ENCODE measurements around the gene C1orf74.
"Not testable (repeated sequence)": the region's sequence is repeated elsewhere in the genome, so short reads cannot be mapped to it uniquely, and the experiment has no call there.

Gene C1orf74

GRCh38 chr1:209805875-209806760 lies 21.8 kb upstream of the C1orf74 start, which contains the start of gene IRF6:
IRF6 (minus strand) TSS chr1:209806142; CDS start chr1:209801413, 4,729 bp downstream.
- in situ Hi-C loops (cut with MboI; ENCODE audit: low sequenced_read_pairs), result no loop called here

GRCh38 chr1:209805341-209805781 lies 21.0 kb upstream of the C1orf74 start:
- in situ Hi-C loops (cut with MboI; ENCODE audit: low sequenced_read_pairs), result no loop called here

GRCh38 chr1:209803568-209803967 lies 19.2 kb upstream of the C1orf74 start:
- in situ Hi-C loops (cut with MboI; ENCODE audit: low sequenced_read_pairs), result no loop called here

GRCh38 chr1:209802780-209803152 lies 18.4 kb upstream of the C1orf74 start:
- in situ Hi-C loops (cut with MboI; ENCODE audit: low sequenced_read_pairs), result no loop called here

- in situ Hi-C loops (cut with MboI; ENCODE audit: low sequenced_read_pairs), result no loop called here
These were observed 17.9 kb upstream of the C1orf74 start for GRCh38 chr1:209802117-209802779.

- in situ Hi-C loops (cut with MboI; ENCODE audit: low sequenced_read_pairs), result no loop called here
These were observed 16.9 kb upstream of the C1orf74 start for GRCh38 chr1:209800984-209801834.

- in situ Hi-C loops (cut with MboI; ENCODE audit: low sequenced_read_pairs), result no loop called here
These were observed 13.8 kb upstream of the C1orf74 start for GRCh38 chr1:209797978-209798639.

GRCh38 chr1:209793711-209794110 lies 9.4 kb upstream of the C1orf74 start:
- in situ Hi-C loops (cut with MboI; ENCODE audit: low sequenced_read_pairs), result not testable (repeated sequence)

- in situ Hi-C loops (cut with MboI; ENCODE audit: low sequenced_read_pairs), result no loop called here
These were observed 7.6 kb upstream of the C1orf74 start for GRCh38 chr1:209791920-209792319.

- in situ Hi-C loops (cut with MboI; ENCODE audit: low sequenced_read_pairs), result no loop called here
These were observed 6.2 kb upstream of the C1orf74 start for GRCh38 chr1:209790286-209791193.

- in situ Hi-C loops (cut with MboI; ENCODE audit: low sequenced_read_pairs), result no loop called here
These were observed 4.9 kb upstream of the C1orf74 start for GRCh38 chr1:209789245-209789644.

GRCh38 chr1:209787551-209787950 lies 3.2 kb upstream of the C1orf74 start:
- in situ Hi-C loops (cut with MboI; ENCODE audit: low sequenced_read_pairs), result no loop called here

GRCh38 chr1:209786146-209786545 lies 1.8 kb upstream of the C1orf74 start:
- in situ Hi-C loops (cut with MboI; ENCODE audit: low sequenced_read_pairs), result no loop called here

GRCh38 chr1:209785592-209785991 lies 1.2 kb upstream of the C1orf74 start:
- in situ Hi-C loops (cut with MboI; ENCODE audit: low sequenced_read_pairs), result no loop called here

GRCh38 chr1:209783386-209783785 lies 973 bp downstream of the C1orf74 start:
- in situ Hi-C loops (cut with MboI; ENCODE audit: low sequenced_read_pairs), result no loop called here

GRCh38 chr1:209780268-209780667 lies 4.1 kb downstream of the C1orf74 start:
- in situ Hi-C loops (cut with MboI; ENCODE audit: low sequenced_read_pairs), result no loop called here

GRCh38 chr1:209778102-209778501 lies 6.3 kb downstream of the C1orf74 start:
- in situ Hi-C loops (cut with MboI; ENCODE audit: low sequenced_read_pairs), result no loop called here

GRCh38 chr1:209777587-209777986 lies 6.8 kb downstream of the C1orf74 start:
- in situ Hi-C loops (cut with MboI; ENCODE audit: low sequenced_read_pairs), result no loop called here

GRCh38 chr1:209775678-209776077 lies 8.7 kb downstream of the C1orf74 start:
- in situ Hi-C loops (cut with MboI; ENCODE audit: low sequenced_read_pairs), result no loop called here

- in situ Hi-C loops (cut with MboI; ENCODE audit: low sequenced_read_pairs), result no loop called here
These were observed 9.8 kb downstream of the C1orf74 start for GRCh38 chr1:209774592-209774991.

Data from hTERT RPE-1 (cell line).